H1 (cell line): ENCODE measurements around the gene DGAT2. TPM values are rescaled to one million over a fixed set of nuclear protein-coding genes. Genes with fewer than 3 reads are reported as not detected.
A peak's percentile ranks its signal among the peaks of the same experiment; 100 is the strongest.

Source experiments
- CTCF ChIA-PET: fragments of 300-600 bp; sonication (Branson Sonifier 250); formaldehyde crosslinking; loops from one replicate; lab custom pipeline; 2021; ENCODE audit not compliant: partially characterized antibody; lab: Charles Lee
- POLR2A ChIA-PET: fragments of 300-600 bp; sonication (Branson Sonifier 250); formaldehyde crosslinking; loops from one replicate; lab custom pipeline; 2021; ENCODE audit warnings: inconsistent platforms; ENCODE audit not compliant: partially characterized antibody; lab: Charles Lee
- DNase-seq, 2 experiments: peaks; one replicate each; pipeline versions ENCODE4 v3.0.0 to v3.0.0-alpha.2; 2010 to 2022; ENCODE audit warnings: low spot score in 2 of 2, low read depth in 1 of 2, mixed read lengths in 1 of 2
- FAIRE-seq: peaks from 2 replicates; lab custom pipeline; 2011; peaks lifted over from hg19 to GRCh38; lab: Jason Lieb, UNC
- H2AFZ ChIP-seq: 2 replicates; pipeline ENCODE4 v1.8.1; 2012; ENCODE audit warnings: low read length, inconsistent platforms
- H2AK5ac ChIP-seq: 2 replicates; pipeline ENCODE4 v1.6.1; 2013; ENCODE audit warnings: low read depth, low read length
- H2BK120ac ChIP-seq: replicated peaks from 2 replicates; pipeline ENCODE3; 2013; ENCODE audit warnings: low read depth, low read length, inconsistent platforms
- H2BK12ac ChIP-seq: 2 replicates; pipeline ENCODE4 v1.6.1; 2013; ENCODE audit warnings: low read depth, low read length
- H2BK15ac ChIP-seq: 2 replicates; pipeline ENCODE4 v1.6.1; 2013; ENCODE audit warnings: low read length
- H2BK20ac ChIP-seq: 2 replicates; pipeline ENCODE4 v1.6.1; 2013; ENCODE audit warnings: low read length
- H2BK5ac ChIP-seq: 2 replicates; pipeline ENCODE4 v1.6.1; 2013; ENCODE audit warnings: low read depth, low read length
- H3K14ac ChIP-seq: 2 replicates; pipeline ENCODE4 v1.6.1; 2013; ENCODE audit warnings: inconsistent platforms; ENCODE audit not compliant: insufficient read length
- H3K18ac ChIP-seq: 2 replicates; pipeline ENCODE4 v1.6.1; 2013; ENCODE audit warnings: low read length; ENCODE audit errors: extremely low read depth
- H3K23ac ChIP-seq: 2 replicates; pipeline ENCODE4 v1.6.1; 2013; ENCODE audit warnings: inconsistent platforms; ENCODE audit not compliant: insufficient read length
- H3K23me2 ChIP-seq: 2 replicates; pipeline ENCODE4 v1.6.1; 2013; ENCODE audit warnings: low read depth, low read length
- H3K27ac ChIP-seq: 2 replicates; pipeline ENCODE4 v1.6.1; 2011; ENCODE audit warnings: low read depth, low read length, inconsistent platforms
- H3K27me3 ChIP-seq, 4 experiments: replicated peaks in 1 of 4; 1 replicate in 1 of 4; 2 replicates in 3 of 4; pipeline versions ENCODE4 v1.6.1 to v1.8.1; 2011 to 2013; ENCODE audit warnings: low read length in 3 of 4, mild to moderate bottlenecking in 3 of 4, inconsistent platforms in 2 of 4, mixed read lengths in 2 of 4, moderate library complexity in 1 of 4; ENCODE audit not compliant: control insufficient read depth in 3 of 4, insufficient read depth in 3 of 4; ENCODE audit errors: extremely low read depth in 1 of 4
- H3K36me3 ChIP-seq, 4 experiments: 2 replicates each; pipeline versions ENCODE4 v1.6.1 to v1.8.1; 2011 to 2013; ENCODE audit warnings: mild to moderate bottlenecking in 4 of 4, low read length in 3 of 4, moderate library complexity in 2 of 4, control low read depth in 1 of 4, inconsistent platforms in 1 of 4; ENCODE audit not compliant: insufficient read depth in 4 of 4, control insufficient read depth in 2 of 4
- H3K4ac ChIP-seq: replicated peaks from 2 replicates; pipeline ENCODE3; 2013; ENCODE audit warnings: low read length, low read depth, mixed read lengths, inconsistent platforms; ENCODE audit not compliant: insufficient read length
- H3K4me1 ChIP-seq, 4 experiments: replicated peaks in 1 of 4; 1 replicate in 1 of 4; 2 replicates in 3 of 4; pipeline versions ENCODE4 v1.6.1 to v1.8.1; 2011 to 2013; ENCODE audit warnings: low read length in 3 of 4, inconsistent platforms in 2 of 4, mixed read lengths in 1 of 4; ENCODE audit not compliant: insufficient read depth in 4 of 4, control insufficient read depth in 3 of 4
- H3K4me2 ChIP-seq, 2 experiments: 2 replicates each; pipeline versions ENCODE4 v1.6.1 to v1.8.1; 2011 to 2013; ENCODE audit warnings: low read depth in 2 of 2, low read length in 2 of 2, control low read depth in 1 of 2, inconsistent platforms in 1 of 2, mild to moderate bottlenecking in 1 of 2; ENCODE audit not compliant: insufficient read depth in 1 of 2
- H3K4me3 ChIP-seq, 4 experiments: fragments of 200-600, 300-600 bp in 1 of 4; sonication (generic), shearing (Covaris generic), sonication (Bioruptor Twin) in 1 of 4; 2 replicates each; pipeline versions ENCODE4 v1.5.1 to v1.8.1; 2011 to 2016; ENCODE audit warnings: low read length in 4 of 4, low read depth in 3 of 4, control low read depth in 2 of 4, inconsistent platforms in 2 of 4, mild to moderate bottlenecking in 2 of 4, mixed read lengths in 1 of 4, moderate library complexity in 1 of 4; ENCODE audit not compliant: insufficient read depth in 2 of 4; ENCODE audit errors: extremely low read depth in 1 of 4
- H3K56ac ChIP-seq: replicated peaks from 2 replicates; pipeline ENCODE3; 2013; ENCODE audit warnings: low read depth, mild to moderate bottlenecking, mixed read lengths, low read length, inconsistent platforms; ENCODE audit not compliant: insufficient read length
- H3K79me1 ChIP-seq: 2 replicates; pipeline ENCODE4 v1.6.1; 2013; ENCODE audit warnings: low read depth, low read length, control low read depth
- H3K79me2 ChIP-seq, 2 experiments: 2 replicates each; pipeline versions ENCODE4 v1.6.1 to v1.8.1; 2012 to 2013; ENCODE audit warnings: low read length in 2 of 2, mild to moderate bottlenecking in 2 of 2, inconsistent platforms in 1 of 2; ENCODE audit not compliant: insufficient read depth in 2 of 2, control insufficient read depth in 1 of 2
- H3K9ac ChIP-seq, 4 experiments: replicated peaks in 1 of 4; 1 replicate in 1 of 4; 2 replicates in 3 of 4; pipeline versions ENCODE4 v1.6.1 to v1.8.1; 2011 to 2013; ENCODE audit warnings: low read depth in 3 of 4, low read length in 3 of 4, control low read depth in 2 of 4, mild to moderate bottlenecking in 2 of 4, moderate library complexity in 2 of 4, inconsistent platforms in 1 of 4; ENCODE audit errors: extremely low read depth in 1 of 4
- H3K9me3 ChIP-seq, 2 experiments: 2 replicates each; pipeline versions ENCODE4 v1.6.1 to v1.8.1; 2012 to 2013; ENCODE audit warnings: mild to moderate bottlenecking in 2 of 2, moderate library complexity in 2 of 2, control low read depth in 1 of 2, inconsistent platforms in 1 of 2, low read depth in 1 of 2, low read length in 1 of 2, mixed read lengths in 1 of 2; ENCODE audit not compliant: insufficient read depth in 2 of 2
- H4K20me1 ChIP-seq, 2 experiments: replicated peaks in 1 of 2; 2 replicates each; pipeline versions ENCODE3 to v1.8.1; 2011 to 2013; ENCODE audit warnings: inconsistent platforms in 2 of 2, low read length in 2 of 2, mild to moderate bottlenecking in 1 of 2; ENCODE audit not compliant: insufficient read depth in 2 of 2, control insufficient read depth in 1 of 2
- H4K5ac ChIP-seq: 2 replicates; pipeline ENCODE4 v1.6.1; 2013; ENCODE audit warnings: low read length, low read depth, mixed read lengths, inconsistent platforms; ENCODE audit not compliant: insufficient read length
- H4K8ac ChIP-seq: 2 replicates; pipeline ENCODE4 v1.8.0; 2013; ENCODE audit warnings: mild to moderate bottlenecking, moderate library complexity, low read length, inconsistent platforms; ENCODE audit not compliant: insufficient read depth; ENCODE audit errors: extremely low read depth
- H4K91ac ChIP-seq: replicated peaks from 2 replicates; pipeline ENCODE3; 2013; ENCODE audit warnings: low read length, mixed read lengths, inconsistent platforms; ENCODE audit not compliant: insufficient read length
- ASH2L ChIP-seq: fragments of 200-600, 300-600 bp; sonication (generic); IDR thresholded peaks from one replicate; pipeline ENCODE4 v1.7.1; 2017; ENCODE audit warnings: low read length
- ATF2 ChIP-seq: IDR thresholded peaks from 2 replicates; pipeline ENCODE4 v1.6.1; 2012; ENCODE audit warnings: low read length, inconsistent platforms
- MAFK ChIP-seq: IDR thresholded peaks from 2 replicates; pipeline ENCODE4 v1.6.1; 2012; ENCODE audit warnings: low read depth, mild to moderate bottlenecking, improper control_type of control experiment, low read length
- PHF8 ChIP-seq: fragments of 200-600 bp; sonication (generic); conservative IDR thresholded peaks from 2 replicates; pipeline ENCODE4 v1.7.1; 2012; ENCODE audit warnings: low read depth, mild to moderate bottlenecking, inconsistent platforms, low read length, moderate library complexity
- RBBP5 ChIP-seq: IDR thresholded peaks from 2 replicates; pipeline ENCODE4 v1.7.1; 2012; ENCODE audit warnings: low read depth, mild to moderate bottlenecking, inconsistent platforms, low read length, moderate library complexity, borderline replicate concordance
- SP2 ChIP-seq: IDR thresholded peaks from 2 replicates; pipeline ENCODE4 v1.6.1; 2012; ENCODE audit warnings: mild to moderate bottlenecking, low read length, inconsistent platforms
- WGBS, 2 experiments: shearing (Covaris generic) in 1 of 2; methylation state at CpG; one replicate each; pipeline versions ENCODE4 v1.1.6 to v1.1.7; 2013 to 2015; ENCODE audit warnings: low lambda C conversion rate in 2 of 2, mixed read lengths in 2 of 2, inconsistent platforms in 1 of 2, low coverage in 1 of 2, missing lambda C conversion rate in 1 of 2; ENCODE audit not compliant: insufficient replicate concordance in 2 of 2, insufficient coverage in 1 of 2, insufficient read length in 1 of 2; ENCODE audit errors: extremely low coverage in 1 of 2, missing lambda C conversion rate in 1 of 2; 5-methylcytosine and 5-hydroxymethylcytosine counted together
- polyA plus RNA-seq, 7 experiments: library from polyadenylated mRNA; depleted of rRNA in 3 of 7; stranded (reverse) in 5 of 7; unstranded in 2 of 7; fragments of >200 nt in 5 of 7; fragments of 200-250 nt in 2 of 7; gene quantifications; 1 replicate in 5 of 7; 2 replicates in 1 of 7; 4 replicates in 1 of 7; pipeline versions ENCODE4 v1.2.1 to v1.2.3, GENCODE V29; 2011 to 2013; ENCODE audit warnings: missing spikeins in 2 of 7, mixed read lengths in 2 of 7
- total RNA-seq: library from RNA; stranded (reverse); fragmentation: NEBNext Ultra II Directional; extraction: Animal tissue kit (Norgen Biotek cat#: 25700); gene quantifications from 2 replicates; pipeline ENCODE4 v1.2.1, GENCODE V29; 2021

Gene DGAT2
- total and polyA plus RNA-seq, 2 of the 8 experiments (the other 6 are each of a cell fraction or from before 2014, with no cell fraction given) = 3.2 to 5.9 TPM

- no peak for TF ChIP-seq ATF2
- no peak for TF ChIP-seq PHF8
- no peak for TF ChIP-seq SP2
- no peak for TF ChIP-seq RBBP5
- no peak for TF ChIP-seq MAFK
- TF ChIP-seq ASH2L = no peak
- TF ChIP-seq, all 59 proteins: peak for 0
- H3K23me2 ChIP-seq = peaks cover 16% of the 10 kb centered on the region; the same call in 1 of the 2 replicates
- H3K4ac ChIP-seq = no peak overlapping the region
- POLR2A ChIA-PET = interaction anchor here (0.9 to 2.5 kb wide), 4 partner anchors 11 to 165 kb away, joined by 3 to 9 read pairs (median 4); partner anchors contain the start of gene DGAT2
- no peak overlapping the region for H4K91ac ChIP-seq
- peak overlapping the region; percentile 89 to 93 for H3K4me2 ChIP-seq
- peak overlapping the region; percentile 96 for H2AFZ ChIP-seq
- H4K8ac ChIP-seq = no peak overlapping the region
- peak overlapping the region; percentile 71 for H4K5ac ChIP-seq
- no peak overlapping the region for H2BK12ac ChIP-seq
- H3K4me3 ChIP-seq = peak overlapping the region; percentile 82 to 96 (median 85)
- no peak for FAIRE-seq
- no peak overlapping the region for H2BK15ac ChIP-seq
- H3K23ac ChIP-seq = no peak overlapping the region
- peaks cover 2 to 17% (median 9%) of the 10 kb centered on the region in 4 experiments; a peak in 6 of 7 replicates for H3K4me1 ChIP-seq
- H3K18ac ChIP-seq = peak overlapping the region; percentile 80; the same call in 1 of the 2 replicates
- H3K27ac ChIP-seq = no peak overlapping the region
- no peaks in the 10 kb centered on the region for H3K27me3 ChIP-seq
- H2AK5ac ChIP-seq = no peak overlapping the region
- H4K20me1 ChIP-seq = no peaks in the 10 kb centered on the region
- no peaks in the 10 kb centered on the region for H3K79me1 ChIP-seq
- peaks cover 0 to 31% of the 10 kb centered on the region in 2 experiments; a peak in 3 of 4 replicates for H3K79me2 ChIP-seq
- H2BK5ac ChIP-seq = peak overlapping the region; percentile 61; the same call in 1 of the 2 replicates
- H3K9me3 ChIP-seq = no peaks in the 10 kb centered on the region
- no peak overlapping the region for H2BK20ac ChIP-seq
- no peak overlapping the region for H2BK120ac ChIP-seq
- peak overlapping the region in 2 of 4 experiments; percentile 20 to 41; a peak in 4 of 7 replicates for H3K9ac ChIP-seq
- no peaks in the 10 kb centered on the region for H3K36me3 ChIP-seq
- H3K56ac ChIP-seq = no peak overlapping the region
- H3K14ac ChIP-seq = no peak overlapping the region
- DNase-seq = no peak
- WGBS, 2 experiments = 4% methylated on average over 12 of the region's 12 CpGs; no CpG with 5 or more reads in 1 of the 2 experiments
- CTCF ChIA-PET = interaction anchor here (0.9 to 6.3 kb wide), 4 partner anchors 10 to 91 kb away, joined by 3 to 40 read pairs (median 18); no protein-coding TSS in a partner anchor
Observed at GRCh38 chr11:75814363-75814676, 45.7 kb downstream of the DGAT2 start.
